GM21390 (cell line): ENCODE measurements around the gene IL17B.
"Not testable (repeated sequence)": the region's sequence is repeated elsewhere in the genome, so short reads cannot be mapped to it uniquely, and the experiment has no call there.

Source experiments
- ATAC-seq: cut with Tn5 transposase; IDR thresholded peaks from one replicate; pipeline ENCODE4 v1.9.1; 2021; ENCODE audit not compliant: unreplicated experiment

The IL17B gene

GRCh38 chr5:149403923-149404745 is 25.0 kb upstream of the IL17B start:
- no peak for ATAC-seq

- ATAC-seq: no peak
These were observed 23.2 kb upstream of the IL17B start for GRCh38 chr5:149402291-149402690.

GRCh38 chr5:149401051-149401450 is 22.0 kb upstream of the IL17B start:
- ATAC-seq: no peak

- no peak for ATAC-seq
These were observed 21.2 kb upstream of the IL17B start for GRCh38 chr5:149400304-149400703.

GRCh38 chr5:149399775-149400174 is 20.7 kb upstream of the IL17B start:
- ATAC-seq: no peak

- not testable (repeated sequence) for ATAC-seq
These were observed 19.7 kb upstream of the IL17B start for GRCh38 chr5:149398747-149399266.

- ATAC-seq: no peak
These were observed 18.4 kb upstream of the IL17B start for GRCh38 chr5:149397530-149397929.

- ATAC-seq: not testable (repeated sequence)
These were observed 15.9 kb upstream of the IL17B start for GRCh38 chr5:149394996-149395395.

- no peak for ATAC-seq
These were observed 13.6 kb upstream of the IL17B start for GRCh38 chr5:149392718-149393117.

GRCh38 chr5:149391524-149391923 is 12.4 kb upstream of the IL17B start:
- no peak for ATAC-seq

GRCh38 chr5:149391076-149391475 is 12.0 kb upstream of the IL17B start:
- ATAC-seq: not testable (repeated sequence)

GRCh38 chr5:149389552-149390495 is 10.7 kb upstream of the IL17B start:
- ATAC-seq: no peak

GRCh38 chr5:149388498-149389190 is 9.6 kb upstream of the IL17B start:
- ATAC-seq: no peak

GRCh38 chr5:149387982-149388381 is 8.9 kb upstream of the IL17B start:
- ATAC-seq: no peak

- ATAC-seq: no peak
These were observed 8.1 kb upstream of the IL17B start for GRCh38 chr5:149387081-149387631.

GRCh38 chr5:149386166-149386565 is 7.1 kb upstream of the IL17B start:
- no peak for ATAC-seq

GRCh38 chr5:149383399-149383798 is 4.3 kb upstream of the IL17B start:
- ATAC-seq: no peak

- no peak for ATAC-seq
These were observed 3.6 kb upstream of the IL17B start for GRCh38 chr5:149382517-149383220.

- peak; percentile 86 for ATAC-seq
These were observed 2.9 kb upstream of the IL17B start for GRCh38 chr5:149381986-149382338.
